Endothelial cell of umbilical vein (primary cell): ENCODE results near the gene PPP1R13B. TPM values are rescaled to one million over a fixed set of nuclear protein-coding genes. Genes with fewer than 3 reads are reported as not detected.

Experiments used
- BruUV-seq: library from RNA; stranded (reverse); fragments of 400-500 nt; replicated peaks from 2 replicates; lab custom pipeline; 2021; lab: Mats Ljungman, UMichigan
- CTCF ChIA-PET: fragments of 300-600, 350-600 bp; sonication (Branson Sonifier 250); formaldehyde crosslinking; loops from one replicate; lab custom pipeline; 2021; ENCODE audit warnings: antibody characterized with exemption, inconsistent platforms; lab: Charles Lee
- POLR2A ChIA-PET: fragments of 300-600, 350-600 bp; sonication (Branson Sonifier 250); formaldehyde crosslinking; loops from one replicate; lab custom pipeline; 2021; ENCODE audit warnings: antibody characterized with exemption, inconsistent platforms; lab: Charles Lee
- DNase-seq: peaks from one replicate; pipeline ENCODE4 v3.0.0-alpha.2; 2011; ENCODE audit warnings: low read depth, low spot score
- FAIRE-seq: peaks from 2 replicates; lab custom pipeline; 2011; peaks lifted over from hg19 to GRCh38; lab: Jason Lieb, UNC
- H2AFZ ChIP-seq: 2 replicates; pipeline ENCODE4 v1.6.0; 2012; ENCODE audit warnings: low read depth, low read length, control low read depth, inconsistent platforms
- H3K27ac ChIP-seq: 2 replicates; pipeline ENCODE4 v1.5.1; 2011; ENCODE audit warnings: low read depth, mild to moderate bottlenecking, control low read depth, low read length, moderate library complexity; ENCODE audit not compliant: insufficient read depth
- H3K27me3 ChIP-seq, 2 experiments: 2 replicates each; pipeline versions ENCODE4 v1.6.0 to v1.6.1; 2011; ENCODE audit warnings: low read length in 2 of 2, mixed read lengths in 1 of 2; ENCODE audit not compliant: control insufficient read depth in 2 of 2, insufficient read depth in 2 of 2
- H3K36me3 ChIP-seq, 2 experiments: 2 replicates in 1 of 2; 3 replicates in 1 of 2; pipeline ENCODE4 v1.5.1; 2011; ENCODE audit warnings: low read length in 2 of 2, mild to moderate bottlenecking in 1 of 2, moderate library complexity in 1 of 2; ENCODE audit not compliant: control insufficient read depth in 2 of 2, insufficient read depth in 2 of 2; ENCODE audit errors: extremely low read depth in 1 of 2
- H3K4me1 ChIP-seq: 3 replicates; pipeline ENCODE4 v1.5.1; 2011; ENCODE audit warnings: mild to moderate bottlenecking, low read length; ENCODE audit not compliant: control insufficient read depth, insufficient read depth; ENCODE audit errors: extremely low read depth
- H3K4me2 ChIP-seq: 2 replicates; pipeline ENCODE4 v1.6.1; 2011; ENCODE audit warnings: low read length, control low read depth, mixed read lengths; ENCODE audit not compliant: insufficient read depth
- H3K4me3 ChIP-seq, 3 experiments: fragments of 200-600 bp in 1 of 3; sonication (generic), shearing (Covaris generic) in 1 of 3; replicated peaks in 1 of 3; 2 replicates each; pipeline ENCODE4 v1.5.1; 2011 to 2016; ENCODE audit warnings: control low read depth in 3 of 3, low read length in 3 of 3, mild to moderate bottlenecking in 2 of 3, inconsistent platforms in 1 of 3, low read depth in 1 of 3, moderate library complexity in 1 of 3; ENCODE audit not compliant: insufficient read depth in 1 of 3
- H3K79me2 ChIP-seq: 2 replicates; pipeline ENCODE4 v1.6.0; 2012; ENCODE audit warnings: low read length, inconsistent platforms; ENCODE audit not compliant: control insufficient read depth, insufficient read depth
- H3K9ac ChIP-seq: replicated peaks from 2 replicates; pipeline ENCODE3; 2011; ENCODE audit warnings: low read length, control low read depth; ENCODE audit not compliant: insufficient read depth; ENCODE audit errors: extremely low read depth
- H3K9me1 ChIP-seq: replicated peaks from 3 replicates; pipeline ENCODE4 v1.6.0; 2011; ENCODE audit warnings: mild to moderate bottlenecking, low read length; ENCODE audit not compliant: control insufficient read depth, insufficient read depth; ENCODE audit errors: extremely low read depth
- H3K9me3 ChIP-seq: replicated peaks from 2 replicates; pipeline ENCODE4 v1.5.1; 2012; ENCODE audit warnings: low read length, inconsistent platforms; ENCODE audit not compliant: control insufficient read depth, insufficient read depth
- H4K20me1 ChIP-seq: replicated peaks from 2 replicates; pipeline ENCODE3; 2011; ENCODE audit warnings: mild to moderate bottlenecking, low read length; ENCODE audit not compliant: control insufficient read depth, insufficient read depth; ENCODE audit errors: extremely low read depth
- GATA2 ChIP-seq: IDR thresholded peaks from 2 replicates; pipeline ENCODE4 v1.7.0; 2011; ENCODE audit warnings: low read depth, mild to moderate bottlenecking, moderate library complexity, mixed read lengths, low read length; ENCODE audit not compliant: insufficient read length, insufficient read depth
- JUN ChIP-seq: IDR thresholded peaks from 2 replicates; pipeline ENCODE4 v1.6.1; 2011; ENCODE audit warnings: borderline replicate concordance, low read depth; ENCODE audit not compliant: insufficient read length, insufficient read depth
- MYC ChIP-seq: IDR thresholded peaks from one replicate; pipeline ENCODE4 v1.6.1; 2011; ENCODE audit warnings: mild to moderate bottlenecking, low read depth, low read length
- POLR2A ChIP-seq: IDR thresholded peaks from 2 replicates; pipeline ENCODE4 v1.6.1; 2012; ENCODE audit warnings: low read depth, mild to moderate bottlenecking, control low read depth, low read length
- POLR2AphosphoS5 ChIP-seq: IDR thresholded peaks from 2 replicates; pipeline ENCODE4 v1.6.1; 2012; ENCODE audit warnings: low read depth, mild to moderate bottlenecking, control low read depth, low read length, moderate library complexity; ENCODE audit not compliant: insufficient read depth
- dilution Hi-C: fragments of 300-500 bp; cut with MboI; formaldehyde crosslinking; loops from one replicate; pipeline ENCODE4 v1.15.0; 2019; ENCODE audit warnings: low sequenced_read_pairs; ENCODE audit not compliant: extremely low pct_ligation_motif_present
- intact Hi-C: fragments of 100-400 bp; cut with micrococcal nuclease; formaldehyde crosslinking; loops from one replicate; pipeline ENCODE4 v1.10.0; 2022
- polyA plus RNA-seq, 4 experiments: library from polyadenylated mRNA; depleted of rRNA in 3 of 4; stranded (reverse) in 3 of 4; unstranded in 1 of 4; fragments of >200 nt; gene quantifications; 2 replicates each; pipeline versions ENCODE4 v1.2.1 to v1.2.3, GENCODE V29; 2011 to 2012; ENCODE audit warnings: missing spikeins in 1 of 4
- total RNA-seq: library from RNA; stranded (reverse); gene quantifications from 2 replicates; pipeline ENCODE4 v1.2.3, GENCODE V29; 2021

The PPP1R13B gene
- total and polyA plus RNA-seq, 2 donors (not counting 3 experiments of a cell fraction or from before 2014, with no cell fraction given) = 10.0 to 30.0 TPM

DNA sequence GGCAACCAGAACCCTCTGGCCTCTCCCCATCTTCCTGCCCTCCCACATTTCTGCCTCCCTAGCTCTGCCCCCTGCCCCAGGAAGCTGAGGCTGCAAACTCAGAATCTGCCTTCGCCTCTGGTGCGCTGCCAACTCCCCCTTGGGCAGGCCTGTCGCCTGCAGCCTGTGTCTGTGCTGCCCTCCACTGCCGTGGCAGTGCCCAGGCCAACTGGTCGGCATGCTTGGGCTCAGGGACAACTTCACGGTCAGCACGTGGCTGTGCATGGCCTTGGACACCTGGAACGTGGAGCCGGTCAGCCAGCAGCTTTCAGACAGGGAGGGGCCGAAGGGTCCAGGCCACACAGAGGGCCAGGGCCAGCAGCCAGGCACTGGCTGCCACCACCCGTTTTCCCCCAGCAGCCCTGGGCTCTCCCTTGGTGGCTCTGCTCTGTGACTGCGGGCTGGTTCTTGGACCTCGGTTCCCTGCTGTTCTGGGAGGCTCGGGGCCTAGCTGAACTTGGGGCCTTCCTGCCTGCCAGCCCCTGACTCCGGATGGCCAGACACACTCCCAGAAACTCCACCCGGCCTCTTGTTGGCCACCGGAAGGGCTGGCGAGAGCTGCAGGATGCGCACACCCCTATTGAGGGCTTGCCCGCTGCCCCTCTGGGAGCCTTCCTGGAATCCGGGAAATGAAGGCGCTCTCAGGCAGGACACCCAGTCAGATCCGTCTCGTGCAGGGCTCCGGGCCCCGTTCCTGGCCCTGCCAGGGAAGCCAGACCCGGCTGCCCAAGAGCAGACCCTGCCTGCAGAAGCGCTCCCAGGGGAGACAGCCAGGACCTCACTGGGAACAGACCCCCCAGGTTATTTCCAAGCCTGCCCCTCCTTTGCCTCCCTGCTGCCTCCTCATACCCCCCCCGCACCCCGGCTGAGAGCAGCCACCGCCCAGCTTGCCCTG is 34.2 kb upstream of the PPP1R13B start:
- Histone ChIP-seq H3K4me3 (no peak overlapping the region), H3K9me3 (no peaks in the 10 kb centered on the region), H2AFZ (peak overlapping the region; percentile 73), H3K4me2 (peak overlapping the region; percentile 2), H3K27me3 (no peaks in the 10 kb centered on the region), H4K20me1 (no peaks in the 10 kb centered on the region), H3K4me1 (peaks cover 26% of the 10 kb centered on the region), H3K9me1 (no peaks in the 10 kb centered on the region), H3K36me3 (no peaks in the 10 kb centered on the region), H3K9ac (peak overlapping the region; percentile 0), H3K27ac (no peak overlapping the region), H3K79me2 (no peaks in the 10 kb centered on the region)
- POLR2A ChIA-PET = interaction anchor here (0.6 kb wide), 1 partner anchor 29 kb away, joined by 6 read pairs; no protein-coding TSS in a partner anchor
- no TSS peak for BruUV-seq
- intact Hi-C loops (loop anchor here (2.0 kb wide), 2 partner anchors 27 to 35 kb away; partner anchors contain the start of gene PPP1R13B), dilution Hi-C loops (no loop called here)
- DNase-seq = peak; percentile 24
- CTCF ChIA-PET = interaction anchor here (1.4 to 10.4 kb wide), 5 partner anchors 19 to 73 kb away, joined by 3 to 81 read pairs (median 11); no protein-coding TSS in a partner anchor
- TF ChIP-seq MYC (no peak), POLR2A (peak; percentile 34), JUN (no peak), GATA2 (no peak), POLR2AphosphoS5 (peak; percentile 51)
- FAIRE-seq = peak; percentile 63
